ENCODE data around the gene MYL7. TPM values are rescaled to one million over a fixed set of nuclear protein-coding genes. Genes with fewer than 3 reads are reported as not detected.

MYL7 gene
- total and polyA plus RNA-seq, 9 of the 15 experiments (the other 6 are each of a cell fraction or from before 2014, with no cell fraction given): not detected

DNA sequence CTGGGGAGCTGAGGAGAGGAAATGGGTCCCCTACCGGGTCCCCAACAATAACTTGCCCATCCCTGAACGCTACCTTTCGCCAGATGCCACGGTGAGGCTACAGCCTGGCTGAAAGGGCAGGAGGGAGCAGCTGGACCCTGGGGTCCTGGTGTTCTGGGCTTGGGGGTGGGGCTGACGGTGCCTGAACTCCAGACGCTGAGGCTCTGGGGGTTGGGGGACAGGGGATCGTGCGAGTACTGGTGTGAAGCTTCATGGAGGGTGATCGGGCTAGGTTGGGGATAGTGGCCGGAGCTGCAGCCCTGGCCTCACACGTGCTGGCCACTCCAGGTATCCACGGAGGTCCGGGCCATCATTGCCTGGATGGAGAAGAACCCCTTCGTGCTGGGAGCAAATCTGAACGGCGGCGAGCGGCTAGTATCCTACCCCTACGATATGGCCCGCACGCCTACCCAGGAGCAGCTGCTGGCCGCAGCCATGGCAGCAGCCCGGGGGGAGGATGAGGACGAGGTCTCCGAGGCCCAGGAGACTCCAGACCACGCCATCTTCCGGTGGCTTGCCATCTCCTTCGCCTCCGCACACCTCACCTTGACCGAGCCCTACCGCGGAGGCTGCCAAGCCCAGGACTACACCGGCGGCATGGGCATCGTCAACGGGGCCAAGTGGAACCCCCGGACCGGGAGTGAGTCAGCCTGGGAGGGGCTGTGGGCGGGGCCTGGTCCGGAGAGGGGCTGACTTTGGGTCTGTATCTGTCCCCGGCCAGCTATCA, 28.7 kb downstream of the MYL7 start (continued):
- TF ChIP-seq NR2C2 (CRISPR knock-in tag; IDR thresholded peaks at IDR 0.05) (no peak), NR2C2 (tag; IDR thresholded peaks at IDR 0.05) (no peak), ZNF436 (CRISPR knock-in tag; IDR thresholded peaks at IDR 0.05) (no peak), E2F3 (CRISPR knock-in tag; IDR thresholded peaks at IDR 0.05) (no peak), PHF21A (IDR thresholded peaks at IDR 0.05; ENCODE audit: borderline replicate concordance, low read depth) (no peak), PRPF4 (IDR thresholded peaks at IDR 0.05; ENCODE audit: insufficient read depth, low read depth, low read length, poor library complexity, severe bottlenecking) (no peak), TEAD4 (IDR thresholded peaks at IDR 0.05; ENCODE audit: low read length) (no peak), TEAD4 (CRISPR knock-in tag; IDR thresholded peaks at IDR 0.05; ENCODE audit: borderline replicate concordance) (no peak), TEAD2 (tag; IDR thresholded peaks at IDR 0.05) (no peak), ZNF165 (CRISPR knock-in tag; IDR thresholded peaks at IDR 0.05; ENCODE audit: borderline replicate concordance) (no peak), KDM1A (IDR thresholded peaks at IDR 0.05) (no peak), FOSL1 (tag; conservative IDR thresholded peaks at IDR 0.05) (peak; percentile 54), ZNF146 (CRISPR knock-in tag; IDR thresholded peaks at IDR 0.05; ENCODE audit: unreplicated experiment) (no peak), ZNF217 (CRISPR knock-in tag; IDR thresholded peaks at IDR 0.05) (no peak), ZNF384 (IDR thresholded peaks at IDR 0.05; ENCODE audit: low read depth, low read length) (no peak), STAT5B (CRISPR knock-in tag; IDR thresholded peaks at IDR 0.05) (no peak), NUFIP1 (IDR thresholded peaks at IDR 0.05; ENCODE audit: partially characterized antibody) (no peak), RCOR1 (IDR thresholded peaks at IDR 0.05; ENCODE audit: borderline replicate concordance in 1 of 2, low read depth in 2 of 2, low read length in 2 of 2) (no peak)
- TF ChIP-seq, protein P1, sequence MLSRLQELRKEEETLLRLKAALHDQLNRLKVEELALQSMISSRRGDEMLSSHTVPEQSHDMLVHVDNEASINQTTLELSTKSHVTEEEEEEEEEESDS (CRISPR knock-in tag; IDR thresholded peaks at IDR 0.05): no peak
- TF ChIP-seq, protein P2, sequence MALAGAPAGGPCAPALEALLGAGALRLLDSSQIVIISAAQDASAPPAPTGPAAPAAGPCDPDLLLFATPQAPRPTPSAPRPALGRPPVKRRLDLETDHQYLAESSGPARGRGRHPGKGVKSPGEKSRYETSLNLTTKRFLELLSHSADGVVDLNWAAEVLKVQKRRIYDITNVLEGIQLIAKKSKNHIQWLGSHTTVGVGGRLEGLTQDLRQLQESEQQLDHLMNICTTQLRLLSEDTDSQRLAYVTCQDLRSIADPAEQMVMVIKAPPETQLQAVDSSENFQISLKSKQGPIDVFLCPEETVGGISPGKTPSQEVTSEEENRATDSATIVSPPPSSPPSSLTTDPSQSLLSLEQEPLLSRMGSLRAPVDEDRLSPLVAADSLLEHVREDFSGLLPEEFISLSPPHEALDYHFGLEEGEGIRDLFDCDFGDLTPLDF (CRISPR knock-in tag; IDR thresholded peaks at IDR 0.05): no peak
- TF ChIP-seq, protein P3, sequence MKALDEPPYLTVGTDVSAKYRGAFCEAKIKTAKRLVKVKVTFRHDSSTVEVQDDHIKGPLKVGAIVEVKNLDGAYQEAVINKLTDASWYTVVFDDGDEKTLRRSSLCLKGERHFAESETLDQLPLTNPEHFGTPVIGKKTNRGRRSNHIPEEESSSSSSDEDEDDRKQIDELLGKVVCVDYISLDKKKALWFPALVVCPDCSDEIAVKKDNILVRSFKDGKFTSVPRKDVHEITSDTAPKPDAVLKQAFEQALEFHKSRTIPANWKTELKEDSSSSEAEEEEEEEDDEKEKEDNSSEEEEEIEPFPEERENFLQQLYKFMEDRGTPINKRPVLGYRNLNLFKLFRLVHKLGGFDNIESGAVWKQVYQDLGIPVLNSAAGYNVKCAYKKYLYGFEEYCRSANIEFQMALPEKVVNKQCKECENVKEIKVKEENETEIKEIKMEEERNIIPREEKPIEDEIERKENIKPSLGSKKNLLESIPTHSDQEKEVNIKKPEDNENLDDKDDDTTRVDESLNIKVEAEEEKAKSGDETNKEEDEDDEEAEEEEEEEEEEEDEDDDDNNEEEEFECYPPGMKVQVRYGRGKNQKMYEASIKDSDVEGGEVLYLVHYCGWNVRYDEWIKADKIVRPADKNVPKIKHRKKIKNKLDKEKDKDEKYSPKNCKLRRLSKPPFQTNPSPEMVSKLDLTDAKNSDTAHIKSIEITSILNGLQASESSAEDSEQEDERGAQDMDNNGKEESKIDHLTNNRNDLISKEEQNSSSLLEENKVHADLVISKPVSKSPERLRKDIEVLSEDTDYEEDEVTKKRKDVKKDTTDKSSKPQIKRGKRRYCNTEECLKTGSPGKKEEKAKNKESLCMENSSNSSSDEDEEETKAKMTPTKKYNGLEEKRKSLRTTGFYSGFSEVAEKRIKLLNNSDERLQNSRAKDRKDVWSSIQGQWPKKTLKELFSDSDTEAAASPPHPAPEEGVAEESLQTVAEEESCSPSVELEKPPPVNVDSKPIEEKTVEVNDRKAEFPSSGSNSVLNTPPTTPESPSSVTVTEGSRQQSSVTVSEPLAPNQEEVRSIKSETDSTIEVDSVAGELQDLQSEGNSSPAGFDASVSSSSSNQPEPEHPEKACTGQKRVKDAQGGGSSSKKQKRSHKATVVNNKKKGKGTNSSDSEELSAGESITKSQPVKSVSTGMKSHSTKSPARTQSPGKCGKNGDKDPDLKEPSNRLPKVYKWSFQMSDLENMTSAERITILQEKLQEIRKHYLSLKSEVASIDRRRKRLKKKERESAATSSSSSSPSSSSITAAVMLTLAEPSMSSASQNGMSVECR (CRISPR knock-in tag; IDR thresholded peaks at IDR 0.05): no peak
- TF ChIP-seq, protein P4, sequence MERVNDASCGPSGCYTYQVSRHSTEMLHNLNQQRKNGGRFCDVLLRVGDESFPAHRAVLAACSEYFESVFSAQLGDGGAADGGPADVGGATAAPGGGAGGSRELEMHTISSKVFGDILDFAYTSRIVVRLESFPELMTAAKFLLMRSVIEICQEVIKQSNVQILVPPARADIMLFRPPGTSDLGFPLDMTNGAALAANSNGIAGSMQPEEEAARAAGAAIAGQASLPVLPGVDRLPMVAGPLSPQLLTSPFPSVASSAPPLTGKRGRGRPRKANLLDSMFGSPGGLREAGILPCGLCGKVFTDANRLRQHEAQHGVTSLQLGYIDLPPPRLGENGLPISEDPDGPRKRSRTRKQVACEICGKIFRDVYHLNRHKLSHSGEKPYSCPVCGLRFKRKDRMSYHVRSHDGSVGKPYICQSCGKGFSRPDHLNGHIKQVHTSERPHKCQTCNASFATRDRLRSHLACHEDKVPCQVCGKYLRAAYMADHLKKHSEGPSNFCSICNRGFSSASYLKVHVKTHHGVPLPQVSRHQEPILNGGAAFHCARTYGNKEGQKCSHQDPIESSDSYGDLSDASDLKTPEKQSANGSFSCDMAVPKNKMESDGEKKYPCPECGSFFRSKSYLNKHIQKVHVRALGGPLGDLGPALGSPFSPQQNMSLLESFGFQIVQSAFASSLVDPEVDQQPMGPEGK (CRISPR knock-in tag; IDR thresholded peaks at IDR 0.05; ENCODE audit: borderline replicate concordance): no peak
